Gastrocnemius medialis (tissue), 4 donors: ENCODE results near the gene HTATSF1.

Experiments used
- CTCF ChIP-seq, 5 experiments: fragments of 450-650 bp in 3 of 5; fragments of 200-600 bp in 2 of 5; sonication (generic) in 2 of 5; IDR thresholded peaks in 4 of 5; conservative IDR thresholded peaks in 1 of 5; 1 replicate in 4 of 5; 2 replicates in 1 of 5; pipeline ENCODE4 v1.5.1; 2016 to 2019; ENCODE audit warnings: antibody characterized with exemption in 5 of 5, mild to moderate bottlenecking in 3 of 5, moderate library complexity in 3 of 5
- POLR2A ChIP-seq, 2 donors: fragments of 450-650 bp; IDR thresholded peaks; one replicate each; pipeline ENCODE4 v1.6.1; 2017; ENCODE audit warnings: antibody characterized with exemption in 2 of 2, mild to moderate bottlenecking in 2 of 2, moderate library complexity in 2 of 2

GRCh38 chrX:136540226-136540625 is 42.8 kb downstream of the HTATSF1 start:
- no peak for TF ChIP-seq CTCF (IDR thresholded peaks at IDR 0.05 in 4 of 5, conservative IDR thresholded peaks at IDR 0.05 in 1 of 5)
- no peak for TF ChIP-seq POLR2A (IDR thresholded peaks at IDR 0.05)
